Motor neuron (in vitro differentiated cells): Measurements from ENCODE around the gene ATOX1. TPM values are rescaled to one million over a fixed set of nuclear protein-coding genes. Genes with fewer than 3 reads are reported as not detected.
"Not testable (repeated sequence)": the region's sequence is repeated elsewhere in the genome, so short reads cannot be mapped to it uniquely, and the experiment has no call there.

ENCODE experiments used
- ATAC-seq, 8 experiments: fragments of 200-7000 bp; cut with Tn5 transposase; replicated peaks in 6 of 8; 2 replicates each; pipeline ENCODE4 v1.8.0; 2021; ENCODE audit warnings: mild to moderate bottlenecking in 8 of 8, moderate library complexity in 8 of 8
- H3K27ac ChIP-seq, 2 donors: fragments of 250-450 bp; sonication (Bioruptor Pico); 2 replicates each; pipeline ENCODE4 v1.9.0; 2021; ENCODE audit warnings: antibody characterized with exemption in 2 of 2, mild to moderate bottlenecking in 2 of 2, moderate library complexity in 1 of 2
- H3K4me1 ChIP-seq, 2 donors: fragments of 250-450 bp; sonication (Bioruptor Pico); replicated peaks in 1 of 2; 2 replicates each; pipeline ENCODE4 v1.6.1; 2021; ENCODE audit warnings: antibody characterized with exemption in 2 of 2, mild to moderate bottlenecking in 2 of 2, moderate library complexity in 1 of 2
- H3K4me3 ChIP-seq, 5 donors: fragments of 250-450 bp; sonication (Bioruptor Pico); 2 replicates each; pipeline ENCODE4 v1.9.0; 2021; ENCODE audit warnings: antibody characterized with exemption in 5 of 5, mild to moderate bottlenecking in 5 of 5, moderate library complexity in 4 of 5
- WGBS, 10 experiments: fragments of 450-650 bp; shearing (Covaris generic); methylation state at CpG; one replicate each; pipeline ENCODE4 v1.0.0; 2022; 5-methylcytosine and 5-hydroxymethylcytosine counted together
- in situ Hi-C, 9 experiments: fragments of 400-800 bp; cut with MboI; loops; one replicate each; pipeline ENCODE4 v1.15.0; 2021; ENCODE audit warnings: low sequenced_read_pairs in 9 of 9, low pct_unique_long_range_greater_than_20kb in 2 of 9; ENCODE audit not compliant: unreplicated experiment in 9 of 9
- total RNA-seq, 8 experiments: library from RNA; unstranded; fragments of 300-600 nt; gene quantifications; 2 replicates each; pipeline versions ENCODE4 v1.2.3 to v1.2.4, GENCODE V29; 2022

Gene ATOX1
- total RNA-seq, 8 experiments from 2014 or later, result 112 to 346 (median 130) TPM

DNA sequence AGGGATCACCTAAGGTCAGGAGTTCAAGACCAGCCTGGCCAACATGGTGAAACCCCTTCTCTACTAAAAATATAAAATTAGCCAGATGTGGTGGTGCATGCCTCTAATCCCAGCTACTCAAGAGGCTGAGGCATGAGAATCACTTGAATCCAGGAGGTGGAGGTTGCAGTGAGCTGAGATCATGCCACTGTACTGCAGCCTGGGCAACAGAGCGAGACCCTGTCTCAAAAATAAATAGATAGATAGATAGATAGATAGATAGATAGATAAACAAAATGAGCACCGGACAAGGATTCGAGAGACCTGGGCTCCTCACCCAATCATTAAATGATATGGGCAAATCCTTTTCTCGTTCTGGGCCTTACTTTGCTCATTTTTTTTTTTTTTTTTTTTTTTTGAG lies 60.4 kb downstream of the ATOX1 start:
- ATAC-seq, in situ Hi-C loops, H3K27ac ChIP-seq, H3K4me3 ChIP-seq: not testable (repeated sequence)
- peaks cover 0 to 21% of the 10 kb centered on the region in 2 donors for H3K4me1 ChIP-seq
- 73 to 100% (median 94%) methylated on average over 1 to 4 of the region's 4 CpGs; no CpG with 5 or more reads in 2 of the 10 experiments for WGBS, 10 experiments

- in situ Hi-C loops, result no loop called here
- Histone ChIP-seq H3K4me3 (no peak overlapping the region), H3K27ac (no peak overlapping the region), H3K4me1 (peaks cover 0 to 21% of the 10 kb centered on the region in 2 donors)
- no peak for ATAC-seq
- WGBS, 10 experiments, result 32 to 100% (median 83%) methylated on average over 1 to 6 of the region's 8 CpGs; no CpG with 5 or more reads in 3 of the 10 experiments
These were observed 61.0 kb downstream of the ATOX1 start for GRCh38 chr5:151697452-151697851.

- ATAC-seq, result peak; percentile 45 to 71 (median 64)
- in situ Hi-C loops, result no loop called here
- H3K4me3 ChIP-seq, result no peak overlapping the region
- peaks cover 0 to 21% of the 10 kb centered on the region in 2 donors for H3K4me1 ChIP-seq
- WGBS, 10 experiments, result 0 to 100% (median 29%) methylated on average over 1 to 11 of the region's 20 CpGs; no CpG with 5 or more reads in 2 of the 10 experiments
- no peak overlapping the region for H3K27ac ChIP-seq
These were observed 61.9 kb downstream of the ATOX1 start for GRCh38 chr5:151696470-151697061.

- H3K27ac ChIP-seq, result no peak overlapping the region
These were observed 63.0 kb downstream of the ATOX1 start for GRCh38 chr5:151695464-151695863.

GRCh38 chr5:151694035-151694485 lies 64.4 kb downstream of the ATOX1 start:
- H3K4me1 ChIP-seq, result peaks cover 0 to 17% of the 10 kb centered on the region in 2 donors
- WGBS, 10 experiments, result 44 to 93% (median 60%) methylated on average over 1 to 2 of the region's 3 CpGs; no CpG with 5 or more reads in 6 of the 10 experiments
- H3K4me3 ChIP-seq, result no peak overlapping the region
- in situ Hi-C loops, result no loop called here
- no peak overlapping the region for H3K27ac ChIP-seq
- peak in 5 of 8 experiments; percentile 57 to 84 (median 78) for ATAC-seq

More at GRCh38 chr5:151695464-151695863, 63.0 kb downstream of the ATOX1 start:
- WGBS, 10 experiments, result 63 to 100% (median 100%) methylated on average over 1 of the region's 1 CpG; no CpG with 5 or more reads in 5 of the 10 experiments
- Histone ChIP-seq H3K4me1 (peaks cover 0 to 21% of the 10 kb centered on the region in 2 donors), H3K4me3 (no peak overlapping the region)
- in situ Hi-C loops, result no loop called here
- no peak for ATAC-seq

Other genes starting within 250 kb of the ATOX1 start
- under 1 TPM; 0.10 to 0.43 (median 0.27) TPM for gene FAT2, start 167.3 kb downstream of the ATOX1 start, total RNA-seq
- gene SPARC, start 71.7 kb downstream of the ATOX1 start, total RNA-seq, result 1,000 to 10,000 TPM in 2 of 8 experiments, 100 to 1,000 TPM in 2, 10 to 100 TPM in 4; 30.2 to 3,358 (median 206) TPM
- gene G3BP1, start 13.3 kb upstream of the ATOX1 start, total RNA-seq, result 100 to 1,000 TPM in 4 of 8 experiments, 10 to 100 TPM in 4; 54.3 to 186 (median 112) TPM
- 1 to 10 TPM in 5 of 8 experiments, under 1 TPM in 2, not detected in 1; 0.40 to 9.8 (median 4.9) TPM for gene GLRA1, start 166.2 kb upstream of the ATOX1 start, total RNA-seq